ENCODE measurements around the gene DMTF1. TPM values are rescaled to one million over a fixed set of nuclear protein-coding genes. Genes with fewer than 3 reads are reported as not detected.

Gene DMTF1, protein sequence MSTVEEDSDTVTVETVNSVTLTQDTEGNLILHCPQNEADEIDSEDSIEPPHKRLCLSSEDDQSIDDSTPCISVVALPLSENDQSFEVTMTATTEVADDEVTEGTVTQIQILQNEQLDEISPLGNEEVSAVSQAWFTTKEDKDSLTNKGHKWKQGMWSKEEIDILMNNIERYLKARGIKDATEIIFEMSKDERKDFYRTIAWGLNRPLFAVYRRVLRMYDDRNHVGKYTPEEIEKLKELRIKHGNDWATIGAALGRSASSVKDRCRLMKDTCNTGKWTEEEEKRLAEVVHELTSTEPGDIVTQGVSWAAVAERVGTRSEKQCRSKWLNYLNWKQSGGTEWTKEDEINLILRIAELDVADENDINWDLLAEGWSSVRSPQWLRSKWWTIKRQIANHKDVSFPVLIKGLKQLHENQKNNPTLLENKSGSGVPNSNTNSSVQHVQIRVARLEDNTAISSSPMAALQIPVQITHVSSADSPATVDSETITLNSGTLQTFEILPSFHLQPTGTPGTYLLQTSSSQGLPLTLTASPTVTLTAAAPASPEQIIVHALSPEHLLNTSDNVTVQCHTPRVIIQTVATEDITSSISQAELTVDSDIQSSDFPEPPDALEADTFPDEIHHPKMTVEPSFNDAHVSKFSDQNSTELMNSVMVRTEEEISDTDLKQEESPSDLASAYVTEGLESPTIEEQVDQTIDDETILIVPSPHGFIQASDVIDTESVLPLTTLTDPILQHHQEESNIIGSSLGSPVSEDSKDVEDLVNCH
- total RNA-seq: 10 to 100 TPM; 12.5 to 25.3 (median 20.5) TPM
- 10 to 100 TPM in 2 of 3 donors, 1 to 10 TPM in 1; 8.3 to 16.8 (median 16.3) TPM for polyA plus RNA-seq
- long read RNA-seq, donor 1, transcript DMTF1-201 (18 exons, 3,801 nt): major isoform, 5 of 10 reads
- long read RNA-seq, donor 1, partial matches to known transcripts: 1 of 10 reads
- long read RNA-seq, donor 1, other reads (novel, unspliced or antisense): 3 of 10 reads
- long read RNA-seq, donor 2, partial matches to known transcripts: 3 of 20 reads
- long read RNA-seq, donor 2, other reads (novel, unspliced or antisense): 10 of 20 reads

DNA sequence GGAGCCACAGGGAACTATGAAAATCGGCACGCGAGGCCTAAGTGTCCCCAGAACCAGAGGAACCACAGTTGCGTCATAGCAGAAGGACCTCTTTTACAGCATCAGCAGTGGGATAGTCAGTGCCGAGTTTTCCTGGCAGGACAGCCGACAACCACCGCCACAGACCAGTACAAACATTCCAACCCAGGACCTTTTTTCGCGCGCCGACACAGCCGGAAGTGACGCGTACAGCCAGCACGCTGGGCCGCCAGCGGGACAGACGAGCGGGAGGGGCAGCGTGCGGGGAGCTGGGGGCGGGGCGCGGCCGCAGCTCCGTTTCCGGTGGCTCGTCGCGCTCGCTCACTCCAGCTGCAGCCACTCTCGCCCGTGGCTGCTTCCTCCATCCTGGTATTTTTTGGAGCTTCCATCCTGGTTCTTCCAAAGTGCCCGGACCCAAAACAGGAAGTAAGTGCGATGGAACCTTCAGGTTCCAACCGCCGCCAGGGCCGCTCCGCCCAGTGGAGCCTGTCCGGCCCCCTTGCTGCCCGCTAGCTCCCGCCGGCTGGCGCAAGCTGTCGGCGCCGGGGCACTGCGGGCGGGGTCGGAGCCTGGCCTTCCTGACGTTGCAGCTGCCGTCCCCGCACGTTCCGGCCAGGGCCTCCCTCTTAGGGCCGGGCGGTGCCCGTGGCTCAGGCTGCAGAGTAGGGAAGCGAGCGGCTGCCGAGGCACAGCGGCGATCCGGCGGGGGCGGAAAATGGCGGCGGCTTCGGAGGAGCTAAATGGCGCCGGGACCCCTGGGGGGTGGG is at the start of gene DMTF1:
Gene DMTF1, plus strand, starts transcription at position 342 of the 785 bp plus-strand sequence. CDS start 12,489 bp downstream, outside the sequence.
- peaks cover 55% of the 10 kb centered on the region for H3K4me1 ChIP-seq
- TF ChIP-seq, protein P1, sequence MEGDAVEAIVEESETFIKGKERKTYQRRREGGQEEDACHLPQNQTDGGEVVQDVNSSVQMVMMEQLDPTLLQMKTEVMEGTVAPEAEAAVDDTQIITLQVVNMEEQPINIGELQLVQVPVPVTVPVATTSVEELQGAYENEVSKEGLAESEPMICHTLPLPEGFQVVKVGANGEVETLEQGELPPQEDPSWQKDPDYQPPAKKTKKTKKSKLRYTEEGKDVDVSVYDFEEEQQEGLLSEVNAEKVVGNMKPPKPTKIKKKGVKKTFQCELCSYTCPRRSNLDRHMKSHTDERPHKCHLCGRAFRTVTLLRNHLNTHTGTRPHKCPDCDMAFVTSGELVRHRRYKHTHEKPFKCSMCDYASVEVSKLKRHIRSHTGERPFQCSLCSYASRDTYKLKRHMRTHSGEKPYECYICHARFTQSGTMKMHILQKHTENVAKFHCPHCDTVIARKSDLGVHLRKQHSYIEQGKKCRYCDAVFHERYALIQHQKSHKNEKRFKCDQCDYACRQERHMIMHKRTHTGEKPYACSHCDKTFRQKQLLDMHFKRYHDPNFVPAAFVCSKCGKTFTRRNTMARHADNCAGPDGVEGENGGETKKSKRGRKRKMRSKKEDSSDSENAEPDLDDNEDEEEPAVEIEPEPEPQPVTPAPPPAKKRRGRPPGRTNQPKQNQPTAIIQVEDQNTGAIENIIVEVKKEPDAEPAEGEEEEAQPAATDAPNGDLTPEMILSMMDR (IDR thresholded peaks at IDR 0.05): no peak
- no peaks in the 10 kb centered on the region for H3K36me3 ChIP-seq (ENCODE audit: insufficient read depth in 1 of 2, low read depth in 1 of 2)
- no peaks in the 10 kb centered on the region for H3K27me3 ChIP-seq (ENCODE audit: insufficient read depth in 3 of 3, low read length in 2 of 3)
- intact Hi-C loops (cut with DNase I): loop anchor here in 1 of 2 donors (5.0 kb wide), 1 partner anchor 95 kb away; the partner anchor contains the start of gene ELAPOR2
- DNase-seq: peak; percentile 95 to 98
- H3K9me3 ChIP-seq: no peaks in the 10 kb centered on the region
- H3K27ac ChIP-seq: peak within 1 kb of the TSS; percentile 96
- 0 to 1% (median 0%) methylated on average over 66 to 71 of the region's 71 CpGs for WGBS, 3 donors
- peak within 1 kb of the TSS; percentile 78 for H3K4me3 ChIP-seq
- peak; percentile 94 to 98 (median 96) for ATAC-seq

DNA sequence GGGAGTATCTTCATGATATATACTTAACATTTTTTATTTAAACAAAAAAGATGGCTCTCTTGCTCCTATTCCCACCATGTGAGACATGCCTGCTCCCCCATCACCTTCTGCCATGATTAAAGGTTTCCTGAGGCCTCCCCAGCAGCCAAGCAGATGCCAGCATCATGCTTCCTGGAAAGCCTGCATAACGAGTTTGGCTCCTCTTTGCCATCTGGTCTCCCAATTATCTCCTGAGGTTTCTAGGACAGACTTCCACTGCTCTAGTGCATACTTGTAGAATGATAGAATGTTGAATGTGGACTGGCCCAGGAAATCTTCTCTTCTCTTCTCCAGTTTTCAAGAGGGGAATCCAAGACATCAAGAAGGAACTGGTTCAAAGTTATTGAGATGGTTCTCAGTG is 46.9 kb upstream of the DMTF1 start:
- Histone ChIP-seq H3K4me3 (no peak overlapping the region), H3K27ac (no peak overlapping the region), H3K36me3 (ENCODE audit: insufficient read depth in 1 of 2, low read depth in 1 of 2) (no peaks in the 10 kb centered on the region), H3K27me3 (ENCODE audit: insufficient read depth in 3 of 3, low read length in 2 of 3) (no peaks in the 10 kb centered on the region), H3K9me3 (no peaks in the 10 kb centered on the region), H3K4me1 (no peaks in the 10 kb centered on the region)
- TF ChIP-seq, protein P1 (IDR thresholded peaks at IDR 0.05): no peak
- 42 to 62% (median 61%) methylated on average over 1 of the region's 1 CpG for WGBS, 3 donors
- DNase-seq: no peak
- no peak for ATAC-seq
- intact Hi-C loops (cut with DNase I): no loop called here

DNA sequence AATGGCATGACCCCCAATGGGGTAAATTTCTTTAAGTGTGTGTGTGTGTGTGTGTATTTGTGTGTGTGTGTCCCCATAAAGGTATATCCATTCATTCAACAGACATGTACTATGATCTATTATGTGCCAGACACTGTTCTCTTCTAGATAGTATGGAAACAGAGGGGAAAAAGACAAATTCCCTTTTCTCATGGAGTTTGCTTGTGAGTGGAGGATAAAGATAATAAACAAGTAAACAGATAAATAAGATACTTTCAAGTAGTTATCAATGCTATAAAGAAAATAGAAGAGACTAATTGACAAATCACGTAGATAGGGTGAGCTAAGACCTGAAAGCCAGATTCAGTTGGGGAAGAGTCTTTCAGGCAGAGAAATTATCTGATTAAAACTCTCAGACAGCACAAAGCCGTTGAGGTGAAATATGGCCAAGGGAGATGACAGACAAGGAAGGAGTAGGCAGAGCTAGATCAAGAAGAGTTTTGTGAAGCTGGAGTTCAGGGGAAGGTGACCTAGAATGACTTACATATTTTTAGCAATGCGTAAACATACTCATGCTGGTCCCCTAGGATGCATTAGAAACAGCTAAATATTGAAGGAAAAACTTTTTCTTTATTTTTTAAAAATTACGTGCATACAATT is 45.2 kb upstream of the DMTF1 start:
- WGBS, 3 donors: 67 to 72% (median 68%) methylated on average over 4 of the region's 4 CpGs
- H3K9me3 ChIP-seq: no peaks in the 10 kb centered on the region
- H3K27ac ChIP-seq: no peak overlapping the region
- H3K27me3 ChIP-seq (ENCODE audit: insufficient read depth in 3 of 3, low read length in 2 of 3): no peaks in the 10 kb centered on the region
- no peak overlapping the region for H3K4me3 ChIP-seq
- intact Hi-C loops (cut with DNase I): no loop called here
- no peaks in the 10 kb centered on the region for H3K4me1 ChIP-seq
- H3K36me3 ChIP-seq (ENCODE audit: insufficient read depth in 1 of 2, low read depth in 1 of 2): no peaks in the 10 kb centered on the region
- DNase-seq (no peak), ATAC-seq (no peak)
- TF ChIP-seq, protein P1 (IDR thresholded peaks at IDR 0.05): no peak

Data from psoas muscle (tissue), 8 donors.